ENCODE results near the gene CCSER1. TPM values are rescaled to one million over a fixed set of nuclear protein-coding genes. Genes with fewer than 3 reads are reported as not detected.

The CCSER1 gene
- total and polyA plus RNA-seq, 2 experiments from 2014 or later, result 5.2 to 23.4 TPM

DNA sequence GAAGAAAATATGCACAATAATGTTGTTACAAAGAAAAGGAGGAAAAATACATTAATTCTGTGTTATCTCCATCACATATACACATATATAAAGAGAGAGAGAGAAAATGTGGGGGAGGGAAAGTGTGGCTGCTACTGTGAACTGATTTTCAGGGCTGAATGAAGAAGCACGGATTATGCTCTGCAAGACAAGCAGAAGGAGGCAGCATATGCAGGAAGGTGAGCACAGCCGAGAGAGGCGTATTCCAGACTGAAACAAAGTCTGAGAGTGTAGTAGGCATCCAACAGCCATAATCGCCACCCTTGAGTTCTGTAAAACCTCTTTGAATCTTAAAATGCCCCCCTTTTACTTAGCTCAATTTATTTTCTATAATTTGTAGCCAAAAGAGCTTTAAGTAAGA lies 1094.8 kb downstream of the CCSER1 start:
- no peaks in the 10 kb centered on the region for H3K27me3 ChIP-seq

DNA sequence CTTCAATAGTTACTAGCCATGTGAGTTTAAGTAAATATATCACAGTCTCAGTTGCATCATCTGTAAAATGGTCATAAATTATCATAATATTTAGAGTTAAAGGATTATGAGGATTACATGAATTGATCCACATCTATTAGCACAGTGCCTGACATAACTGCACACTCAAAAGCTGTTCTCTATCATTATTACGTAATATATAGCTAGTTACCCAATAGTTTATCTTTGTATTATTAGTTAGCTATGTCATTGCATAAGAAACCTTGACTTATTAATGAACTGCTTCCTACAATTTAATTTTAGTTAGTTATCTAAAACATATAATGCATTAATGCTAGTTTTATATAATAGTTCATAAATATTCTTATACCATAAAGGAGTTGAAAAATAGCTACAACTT lies 1099.7 kb downstream of the CCSER1 start:
- no peaks in the 10 kb centered on the region for H4K20me1 ChIP-seq (ENCODE audit: insufficient read depth, poor library complexity, severe bottlenecking)
- H2AFZ ChIP-seq, result no peak overlapping the region
- H3K27me3 ChIP-seq, result no peaks in the 10 kb centered on the region
- WGBS (ENCODE audit: low lambda C conversion rate, missing lambda C conversion rate), result 74% methylated on average over 1 of the region's 1 CpG
- H3K4me3 ChIP-seq, result no peak overlapping the region
- no peaks in the 10 kb centered on the region for H3K36me3 ChIP-seq (replicated peaks; ENCODE audit: insufficient read depth, low read depth)
- no peaks in the 10 kb centered on the region for H3K9me3 ChIP-seq (ENCODE audit: low read depth)
- TF ChIP-seq, protein P1, sequence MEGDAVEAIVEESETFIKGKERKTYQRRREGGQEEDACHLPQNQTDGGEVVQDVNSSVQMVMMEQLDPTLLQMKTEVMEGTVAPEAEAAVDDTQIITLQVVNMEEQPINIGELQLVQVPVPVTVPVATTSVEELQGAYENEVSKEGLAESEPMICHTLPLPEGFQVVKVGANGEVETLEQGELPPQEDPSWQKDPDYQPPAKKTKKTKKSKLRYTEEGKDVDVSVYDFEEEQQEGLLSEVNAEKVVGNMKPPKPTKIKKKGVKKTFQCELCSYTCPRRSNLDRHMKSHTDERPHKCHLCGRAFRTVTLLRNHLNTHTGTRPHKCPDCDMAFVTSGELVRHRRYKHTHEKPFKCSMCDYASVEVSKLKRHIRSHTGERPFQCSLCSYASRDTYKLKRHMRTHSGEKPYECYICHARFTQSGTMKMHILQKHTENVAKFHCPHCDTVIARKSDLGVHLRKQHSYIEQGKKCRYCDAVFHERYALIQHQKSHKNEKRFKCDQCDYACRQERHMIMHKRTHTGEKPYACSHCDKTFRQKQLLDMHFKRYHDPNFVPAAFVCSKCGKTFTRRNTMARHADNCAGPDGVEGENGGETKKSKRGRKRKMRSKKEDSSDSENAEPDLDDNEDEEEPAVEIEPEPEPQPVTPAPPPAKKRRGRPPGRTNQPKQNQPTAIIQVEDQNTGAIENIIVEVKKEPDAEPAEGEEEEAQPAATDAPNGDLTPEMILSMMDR (IDR thresholded peaks at IDR 0.05; ENCODE audit: poor library complexity), result no peak
- no peak for TF ChIP-seq EZH2 (IDR thresholded peaks at IDR 0.05; ENCODE audit: borderline replicate concordance)
- TF ChIP-seq EZH2phosphoT487 (IDR thresholded peaks at IDR 0.05; ENCODE audit: low read depth, severe bottlenecking, unreplicated experiment), result no peak
- no peaks in the 10 kb centered on the region for H3K9me2 ChIP-seq (replicated peaks; ENCODE audit: insufficient read depth)
- no peak for DNase-seq (ENCODE audit: low spot score)
- no peaks in the 10 kb centered on the region for H3K79me2 ChIP-seq
- no peak overlapping the region for H3K4me2 ChIP-seq
- no peak overlapping the region for H3K27ac ChIP-seq
- H3K4me1 ChIP-seq (ENCODE audit: insufficient read depth), result no peaks in the 10 kb centered on the region

More for the DNA sequence above, 1094.8 kb downstream of the CCSER1 start:
- 84% methylated on average over 4 of the region's 4 CpGs for WGBS (ENCODE audit: low lambda C conversion rate, missing lambda C conversion rate)
- Histone ChIP-seq H3K36me3 (replicated peaks; ENCODE audit: insufficient read depth, low read depth) (no peaks in the 10 kb centered on the region), H4K20me1 (ENCODE audit: insufficient read depth, poor library complexity, severe bottlenecking) (no peaks in the 10 kb centered on the region), H3K4me3 (no peak overlapping the region), H3K4me2 (no peak overlapping the region), H3K9me3 (ENCODE audit: low read depth) (no peaks in the 10 kb centered on the region), H3K9me2 (replicated peaks; ENCODE audit: insufficient read depth) (no peaks in the 10 kb centered on the region), H3K27ac (no peak overlapping the region), H3K4me1 (ENCODE audit: insufficient read depth) (no peaks in the 10 kb centered on the region), H3K79me2 (no peaks in the 10 kb centered on the region), H2AFZ (no peak overlapping the region)
- DNase-seq (ENCODE audit: low spot score), result no peak
- TF ChIP-seq, protein P1 (IDR thresholded peaks at IDR 0.05; ENCODE audit: poor library complexity), result no peak
- TF ChIP-seq EZH2 (IDR thresholded peaks at IDR 0.05; ENCODE audit: borderline replicate concordance), result no peak

DNA sequence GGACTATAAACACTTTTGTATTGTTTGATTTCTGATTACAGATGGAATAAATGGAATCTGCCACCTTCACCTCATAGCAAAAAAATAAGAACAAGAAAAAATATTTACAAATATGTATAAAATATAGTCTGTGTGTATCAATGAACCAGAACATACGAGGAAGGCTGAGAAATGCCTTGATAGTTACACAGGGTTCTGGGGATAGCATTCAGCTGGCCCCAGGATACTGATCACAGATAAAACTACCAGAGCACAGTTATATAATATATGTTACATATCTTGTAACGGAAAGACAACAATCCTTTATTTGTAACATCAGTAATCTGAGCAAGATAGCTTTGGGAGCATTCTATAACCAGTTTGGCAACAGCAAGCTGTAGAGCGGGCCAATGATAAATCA lies 1101.5 kb downstream of the CCSER1 start:
- WGBS (ENCODE audit: low lambda C conversion rate, missing lambda C conversion rate), result 86% methylated on average over 3 of the region's 3 CpGs
- Histone ChIP-seq H3K4me3 (no peak overlapping the region), H3K36me3 (replicated peaks; ENCODE audit: insufficient read depth, low read depth) (no peaks in the 10 kb centered on the region), H4K20me1 (ENCODE audit: insufficient read depth, poor library complexity, severe bottlenecking) (no peaks in the 10 kb centered on the region), H3K27ac (no peak overlapping the region), H3K27me3 (no peaks in the 10 kb centered on the region), H3K9me3 (ENCODE audit: low read depth) (no peaks in the 10 kb centered on the region), H3K4me1 (ENCODE audit: insufficient read depth) (no peaks in the 10 kb centered on the region), H3K4me2 (no peak overlapping the region), H3K79me2 (no peaks in the 10 kb centered on the region), H3K9me2 (replicated peaks; ENCODE audit: insufficient read depth) (no peaks in the 10 kb centered on the region), H2AFZ (no peak overlapping the region)
- no peak for DNase-seq (ENCODE audit: low spot score)
- TF ChIP-seq EZH2phosphoT487 (IDR thresholded peaks at IDR 0.05; ENCODE audit: low read depth, severe bottlenecking, unreplicated experiment) (no peak), EZH2 (IDR thresholded peaks at IDR 0.05; ENCODE audit: borderline replicate concordance) (no peak)
- TF ChIP-seq, protein P1 (IDR thresholded peaks at IDR 0.05; ENCODE audit: poor library complexity), result no peak

DNA sequence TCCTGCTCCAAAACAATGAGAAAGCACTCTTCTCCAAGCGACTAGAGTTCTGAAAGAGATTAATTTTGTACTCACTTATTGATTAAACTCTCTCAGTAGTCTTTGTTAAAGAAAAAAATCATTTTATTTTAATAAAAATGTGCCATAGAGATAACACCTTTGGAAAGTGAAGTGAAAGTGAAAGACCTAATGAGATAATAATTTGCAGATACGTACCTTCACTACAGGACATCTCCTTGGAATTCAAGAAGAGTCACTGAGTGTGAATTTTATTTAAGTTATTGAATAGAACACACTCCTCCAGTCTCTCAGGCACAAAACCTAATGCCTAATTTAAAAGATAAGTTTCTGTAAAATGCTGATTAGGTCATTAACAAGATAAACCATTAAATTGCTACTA lies 1106.0 kb downstream of the CCSER1 start:
- Histone ChIP-seq H3K27me3 (no peaks in the 10 kb centered on the region), H3K9me2 (replicated peaks; ENCODE audit: insufficient read depth) (no peaks in the 10 kb centered on the region), H3K27ac (no peak overlapping the region), H3K79me2 (no peaks in the 10 kb centered on the region), H3K4me1 (ENCODE audit: insufficient read depth) (no peaks in the 10 kb centered on the region), H3K9me3 (ENCODE audit: low read depth) (no peaks in the 10 kb centered on the region), H3K4me3 (no peak overlapping the region), H3K36me3 (replicated peaks; ENCODE audit: insufficient read depth, low read depth) (no peaks in the 10 kb centered on the region), H2AFZ (no peak overlapping the region), H3K4me2 (no peak overlapping the region), H4K20me1 (ENCODE audit: insufficient read depth, poor library complexity, severe bottlenecking) (no peaks in the 10 kb centered on the region)
- no peak for DNase-seq (ENCODE audit: low spot score)
- TF ChIP-seq, protein P1 (IDR thresholded peaks at IDR 0.05; ENCODE audit: poor library complexity), result no peak
- TF ChIP-seq EZH2 (IDR thresholded peaks at IDR 0.05; ENCODE audit: borderline replicate concordance), result no peak
- no peak for TF ChIP-seq EZH2phosphoT487 (IDR thresholded peaks at IDR 0.05; ENCODE audit: low read depth, severe bottlenecking, unreplicated experiment)
- 83% methylated on average over 2 of the region's 2 CpGs for WGBS (ENCODE audit: low lambda C conversion rate, missing lambda C conversion rate)

Measured in hepatocyte (in vitro differentiated cells).